DND-41 (cell line): ENCODE measurements around the gene RNF144B.

Experiments used
- EZH2 ChIP-seq: IDR thresholded peaks from 3 replicates; pipeline ENCODE4 v1.6.1; 2012; ENCODE audit warnings: borderline replicate concordance, low read depth, mild to moderate bottlenecking, moderate library complexity, low read length, inconsistent platforms; ENCODE audit not compliant: severe bottlenecking
- TF ChIP-seq, protein P1 (sequence below): IDR thresholded peaks from 2 replicates; pipeline ENCODE4 v1.5.1; 2012; ENCODE audit warnings: borderline replicate concordance, low read length, moderate library complexity, mild to moderate bottlenecking; ENCODE audit not compliant: poor library complexity, severe bottlenecking; ENCODE audit errors: extremely low read depth

DNA sequence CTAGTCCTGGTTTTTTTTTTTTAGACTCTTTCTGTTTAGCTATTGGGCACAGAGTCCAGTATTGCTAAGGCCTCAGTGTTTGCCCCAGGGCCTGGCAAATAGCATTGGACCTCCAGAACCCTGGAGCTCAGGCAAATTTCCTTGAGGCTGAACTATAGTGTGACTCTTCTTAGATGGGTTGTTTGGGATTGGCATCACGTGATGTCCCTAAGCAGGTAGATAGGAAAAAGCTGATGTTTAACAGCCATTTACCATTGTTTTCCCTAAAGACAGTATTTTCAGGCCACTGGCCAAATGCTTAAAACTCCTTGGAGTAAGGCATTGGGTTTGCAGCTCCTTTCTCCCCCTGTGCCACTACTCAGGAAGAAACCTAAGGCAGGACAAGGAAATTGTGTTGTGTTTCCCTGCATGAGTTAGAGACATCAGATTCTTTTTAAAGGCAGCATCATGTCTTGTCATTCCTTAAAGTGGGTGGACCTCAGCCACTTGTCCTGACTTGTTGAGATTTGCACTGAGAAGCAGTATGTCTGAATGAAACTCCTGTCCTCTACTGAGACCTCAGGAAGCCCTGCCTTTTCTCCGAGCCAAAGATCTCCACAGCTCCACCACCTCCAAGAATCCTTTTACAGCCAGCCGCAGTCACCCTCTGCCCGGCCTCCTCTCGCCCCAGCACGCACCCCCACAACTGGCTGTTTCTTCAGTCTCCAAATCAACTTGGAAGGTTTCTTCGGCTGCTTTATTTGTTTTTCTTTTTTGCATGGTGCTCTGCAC lies 46.2 kb upstream of the RNF144B start:
- TF ChIP-seq, protein P1, sequence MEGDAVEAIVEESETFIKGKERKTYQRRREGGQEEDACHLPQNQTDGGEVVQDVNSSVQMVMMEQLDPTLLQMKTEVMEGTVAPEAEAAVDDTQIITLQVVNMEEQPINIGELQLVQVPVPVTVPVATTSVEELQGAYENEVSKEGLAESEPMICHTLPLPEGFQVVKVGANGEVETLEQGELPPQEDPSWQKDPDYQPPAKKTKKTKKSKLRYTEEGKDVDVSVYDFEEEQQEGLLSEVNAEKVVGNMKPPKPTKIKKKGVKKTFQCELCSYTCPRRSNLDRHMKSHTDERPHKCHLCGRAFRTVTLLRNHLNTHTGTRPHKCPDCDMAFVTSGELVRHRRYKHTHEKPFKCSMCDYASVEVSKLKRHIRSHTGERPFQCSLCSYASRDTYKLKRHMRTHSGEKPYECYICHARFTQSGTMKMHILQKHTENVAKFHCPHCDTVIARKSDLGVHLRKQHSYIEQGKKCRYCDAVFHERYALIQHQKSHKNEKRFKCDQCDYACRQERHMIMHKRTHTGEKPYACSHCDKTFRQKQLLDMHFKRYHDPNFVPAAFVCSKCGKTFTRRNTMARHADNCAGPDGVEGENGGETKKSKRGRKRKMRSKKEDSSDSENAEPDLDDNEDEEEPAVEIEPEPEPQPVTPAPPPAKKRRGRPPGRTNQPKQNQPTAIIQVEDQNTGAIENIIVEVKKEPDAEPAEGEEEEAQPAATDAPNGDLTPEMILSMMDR, result no peak
- no peak for TF ChIP-seq EZH2
